ENCODE measurements around the gene BCDIN3D. TPM values are rescaled to one million over a fixed set of nuclear protein-coding genes. Genes with fewer than 3 reads are reported as not detected.

BCDIN3D gene
- total and polyA plus RNA-seq, 7 donors = 1.8 to 5.4 (median 3.0) TPM

DNA sequence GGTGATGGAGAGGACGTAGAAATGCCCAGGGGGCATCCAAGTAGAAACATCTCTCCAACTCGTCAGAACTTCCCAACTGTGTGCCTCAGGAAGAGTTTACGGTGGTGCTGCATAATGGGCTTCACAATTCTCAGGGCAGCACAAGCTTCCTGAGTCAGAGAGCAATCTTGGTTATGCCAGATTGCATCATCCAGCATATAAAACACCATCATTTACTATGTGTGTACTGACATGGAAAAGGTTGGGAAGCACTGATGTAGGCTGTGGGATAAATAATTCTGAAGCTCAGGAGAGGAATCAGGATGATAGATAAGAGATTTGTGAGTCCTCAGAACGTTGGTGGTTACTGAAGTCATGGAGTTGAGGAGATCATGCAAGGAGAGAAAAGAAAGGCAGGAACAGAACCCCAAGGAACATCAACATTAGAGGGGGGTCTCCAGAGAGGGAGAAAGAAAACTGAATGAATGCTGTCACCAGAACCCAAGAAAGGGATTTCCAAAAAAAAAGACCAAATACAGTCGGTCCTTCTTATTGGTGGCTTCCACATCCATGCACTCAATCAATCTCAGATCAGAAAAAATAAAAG is 10.0 kb downstream of the BCDIN3D start:
- Histone ChIP-seq H3K4me3 (no peak overlapping the region), H3K9me3 (no peaks in the 10 kb centered on the region), H3K36me3 (peaks cover 0 to 4% (median 0%) of the 10 kb centered on the region in 4 donors), H3K27me3 (no peaks in the 10 kb centered on the region), H3K27ac (no peak overlapping the region), H3K4me1 (peaks cover 0 to 9% (median 8%) of the 10 kb centered on the region in 4 donors)
- no peak for DNase-seq
- TF ChIP-seq CTCF (IDR thresholded peaks at IDR 0.05) (no peak), EP300 (IDR thresholded peaks at IDR 0.05) (no peak), POLR2AphosphoS5 (IDR thresholded peaks at IDR 0.05) (no peak), POLR2A (IDR thresholded peaks at IDR 0.05) (no peak)
- intact Hi-C loops (cut with DNase I) = no loop called here
- WGBS, 2 donors = 77 to 78% methylated on average over 5 of the region's 5 CpGs

- Histone ChIP-seq H3K27ac (no peak overlapping the region), H3K27me3 (no peaks in the 10 kb centered on the region), H3K4me1 (peaks cover 0 to 16% (median 15%) of the 10 kb centered on the region in 4 donors), H3K4me3 (no peak overlapping the region), H3K36me3 (peaks cover 0 to 2% (median 0%) of the 10 kb centered on the region in 4 donors), H3K9me3 (no peaks in the 10 kb centered on the region)
- DNase-seq = no peak
- intact Hi-C loops (cut with DNase I) = no loop called here
- WGBS, 2 donors = 94% methylated on average over 2 of the region's 2 CpGs
- TF ChIP-seq CTCF (IDR thresholded peaks at IDR 0.05) (no peak), EP300 (IDR thresholded peaks at IDR 0.05) (no peak), POLR2AphosphoS5 (IDR thresholded peaks at IDR 0.05) (no peak), POLR2A (IDR thresholded peaks at IDR 0.05) (no peak)
Observed at GRCh38 chr12:49831717-49832116, 11.2 kb downstream of the BCDIN3D start.

DNA sequence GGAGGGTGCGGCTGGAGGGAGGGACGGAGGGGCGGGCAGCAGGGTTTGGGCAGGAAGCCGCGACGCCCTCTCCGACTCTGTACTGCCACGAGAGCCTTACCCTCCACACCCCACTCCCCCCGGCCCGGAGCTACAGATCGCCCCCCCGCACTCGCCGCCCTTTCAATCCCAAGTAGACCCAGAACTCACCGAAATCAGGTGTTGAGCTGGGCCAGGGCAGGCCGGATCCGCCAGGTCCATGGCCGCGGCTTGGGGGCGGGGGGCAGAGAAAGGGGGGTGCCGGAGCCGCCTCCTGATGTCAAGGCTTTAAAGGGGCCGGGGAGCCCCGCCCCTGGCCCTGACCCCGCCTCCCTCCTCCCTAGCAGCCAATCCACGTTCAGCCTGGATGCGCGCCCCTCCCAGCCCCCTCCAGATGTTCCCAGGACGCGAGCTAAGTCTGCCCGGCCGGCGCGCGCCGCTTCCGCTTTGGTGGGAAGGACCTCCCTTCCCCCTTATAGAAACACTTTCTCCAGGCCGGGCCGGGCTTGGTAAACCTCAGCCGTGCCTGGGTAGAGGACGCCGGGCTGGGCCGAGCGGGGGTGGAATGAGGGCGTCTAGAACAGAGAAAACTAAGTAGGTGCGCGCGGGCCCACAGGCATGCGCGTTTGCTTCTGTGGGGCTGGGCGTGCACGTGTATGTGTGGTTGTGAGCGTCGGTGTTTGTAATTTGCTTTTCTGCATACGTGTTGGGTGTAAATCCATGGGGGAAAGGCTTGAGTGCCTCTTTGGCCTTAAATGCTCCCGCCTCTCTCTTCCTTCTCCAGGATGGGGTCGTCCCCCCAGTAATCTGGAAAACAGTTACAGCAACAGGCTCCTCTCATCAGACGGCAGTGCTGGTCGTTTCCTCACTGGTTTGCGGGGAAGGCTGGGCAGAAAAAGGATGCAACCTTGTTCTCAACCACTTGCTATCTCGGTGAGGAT is 14.5 kb downstream of the BCDIN3D start, which contains the start of gene NCKAP5L:
TSS of gene NCKAP5L (minus strand) at position 281 of the 959 bp plus-strand sequence. CDS start 24,369 bp downstream, outside the sequence.
- peaks cover 0 to 49% (median 46%) of the 10 kb centered on the region in 4 donors for H3K4me1 ChIP-seq
- peak; percentile 99 for DNase-seq
- no peaks in the 10 kb centered on the region for H3K27me3 ChIP-seq
- no peaks in the 10 kb centered on the region for H3K9me3 ChIP-seq
- no peak for TF ChIP-seq EP300 (IDR thresholded peaks at IDR 0.05)
- TF ChIP-seq CTCF (IDR thresholded peaks at IDR 0.05) = no peak
- peak in 1 of 2 donors; percentile 44 for TF ChIP-seq POLR2A (IDR thresholded peaks at IDR 0.05)
- peak; percentile 40 to 84 (median 78) for TF ChIP-seq POLR2AphosphoS5 (IDR thresholded peaks at IDR 0.05)
- H3K4me3 ChIP-seq = peak within 1 kb of the TSS; percentile 92 to 99 (median 94)
- intact Hi-C loops (cut with DNase I) = loop anchor here (2.0 kb wide), 1 partner anchor 14 kb away; the partner anchor contains the start of gene BCDIN3D
- H3K27ac ChIP-seq = peak within 1 kb of the TSS; percentile 95 to 99 (median 97)
- 1% methylated on average over 61 of the region's 61 CpGs for WGBS, 2 donors
- no peaks in the 10 kb centered on the region for H3K36me3 ChIP-seq

DNA sequence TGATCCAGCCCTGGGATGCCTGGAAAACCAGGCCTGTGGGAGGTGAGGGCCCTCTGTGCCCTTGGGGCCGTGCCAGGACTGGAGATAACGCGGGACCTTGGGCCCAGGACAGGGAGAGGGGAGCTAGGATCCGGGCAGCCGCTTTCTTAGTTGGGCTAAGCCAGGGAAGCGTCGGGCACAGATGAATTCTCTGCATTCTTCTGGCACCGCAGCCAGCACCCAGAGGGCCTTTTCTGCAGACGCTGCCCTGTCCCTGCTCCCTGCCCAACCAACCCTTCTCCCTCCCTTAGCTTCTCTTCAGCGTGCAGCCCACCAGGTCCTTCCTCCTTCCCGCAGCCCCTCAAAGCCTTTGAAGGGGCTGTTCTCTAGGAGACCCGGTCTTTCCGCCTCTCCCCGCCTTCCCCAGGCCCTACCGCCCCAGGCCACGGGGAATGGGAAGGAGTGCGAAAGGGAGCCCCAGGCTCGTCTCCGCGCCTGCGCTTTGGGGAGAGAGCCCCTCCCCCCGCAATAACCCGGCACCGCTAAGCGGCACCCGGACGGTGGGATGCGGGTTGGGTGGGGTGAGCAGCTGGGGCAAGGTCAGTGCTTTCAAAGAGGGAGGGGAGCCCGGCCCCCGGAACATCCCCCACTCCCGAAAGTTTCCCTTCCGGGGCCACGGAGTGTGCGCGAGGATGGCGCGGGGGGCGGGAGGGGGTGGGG is 15.4 kb downstream of the BCDIN3D start:
- TF ChIP-seq POLR2AphosphoS5 (IDR thresholded peaks at IDR 0.05) (peak in 1 of 4 donors; percentile 27), EP300 (IDR thresholded peaks at IDR 0.05) (no peak), CTCF (IDR thresholded peaks at IDR 0.05) (no peak), POLR2A (IDR thresholded peaks at IDR 0.05) (no peak)
- Histone ChIP-seq H3K4me3 (peak overlapping the region; percentile 92 to 99 (median 94)), H3K36me3 (peaks cover 0 to 4% (median 0%) of the 10 kb centered on the region in 4 donors), H3K27ac (peak overlapping the region; percentile 95 to 99 (median 97)), H3K27me3 (no peaks in the 10 kb centered on the region), H3K4me1 (peaks cover 0 to 49% (median 47%) of the 10 kb centered on the region in 4 donors), H3K9me3 (no peaks in the 10 kb centered on the region)
- intact Hi-C loops (cut with DNase I) = loop anchor here (2.0 kb wide), 1 partner anchor 15 kb away; the partner anchor contains the start of gene BCDIN3D
- peak; percentile 84 for DNase-seq
- 8 to 10% methylated on average over 38 of the region's 38 CpGs for WGBS, 2 donors

Measured in sigmoid colon (tissue), 7 donors.